CD4-positive, alpha-beta T cell treated with Interleukin-17A for 4 hours (primary cell): ENCODE data around the gene PEX6.

ENCODE experiments used
- DNase-seq: peaks from one replicate; pipeline ENCODE4 v3.0.0-alpha.2; 2020; ENCODE audit warnings: mixed read lengths

PEX6 gene, protein sequence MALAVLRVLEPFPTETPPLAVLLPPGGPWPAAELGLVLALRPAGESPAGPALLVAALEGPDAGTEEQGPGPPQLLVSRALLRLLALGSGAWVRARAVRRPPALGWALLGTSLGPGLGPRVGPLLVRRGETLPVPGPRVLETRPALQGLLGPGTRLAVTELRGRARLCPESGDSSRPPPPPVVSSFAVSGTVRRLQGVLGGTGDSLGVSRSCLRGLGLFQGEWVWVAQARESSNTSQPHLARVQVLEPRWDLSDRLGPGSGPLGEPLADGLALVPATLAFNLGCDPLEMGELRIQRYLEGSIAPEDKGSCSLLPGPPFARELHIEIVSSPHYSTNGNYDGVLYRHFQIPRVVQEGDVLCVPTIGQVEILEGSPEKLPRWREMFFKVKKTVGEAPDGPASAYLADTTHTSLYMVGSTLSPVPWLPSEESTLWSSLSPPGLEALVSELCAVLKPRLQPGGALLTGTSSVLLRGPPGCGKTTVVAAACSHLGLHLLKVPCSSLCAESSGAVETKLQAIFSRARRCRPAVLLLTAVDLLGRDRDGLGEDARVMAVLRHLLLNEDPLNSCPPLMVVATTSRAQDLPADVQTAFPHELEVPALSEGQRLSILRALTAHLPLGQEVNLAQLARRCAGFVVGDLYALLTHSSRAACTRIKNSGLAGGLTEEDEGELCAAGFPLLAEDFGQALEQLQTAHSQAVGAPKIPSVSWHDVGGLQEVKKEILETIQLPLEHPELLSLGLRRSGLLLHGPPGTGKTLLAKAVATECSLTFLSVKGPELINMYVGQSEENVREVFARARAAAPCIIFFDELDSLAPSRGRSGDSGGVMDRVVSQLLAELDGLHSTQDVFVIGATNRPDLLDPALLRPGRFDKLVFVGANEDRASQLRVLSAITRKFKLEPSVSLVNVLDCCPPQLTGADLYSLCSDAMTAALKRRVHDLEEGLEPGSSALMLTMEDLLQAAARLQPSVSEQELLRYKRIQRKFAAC

DNA sequence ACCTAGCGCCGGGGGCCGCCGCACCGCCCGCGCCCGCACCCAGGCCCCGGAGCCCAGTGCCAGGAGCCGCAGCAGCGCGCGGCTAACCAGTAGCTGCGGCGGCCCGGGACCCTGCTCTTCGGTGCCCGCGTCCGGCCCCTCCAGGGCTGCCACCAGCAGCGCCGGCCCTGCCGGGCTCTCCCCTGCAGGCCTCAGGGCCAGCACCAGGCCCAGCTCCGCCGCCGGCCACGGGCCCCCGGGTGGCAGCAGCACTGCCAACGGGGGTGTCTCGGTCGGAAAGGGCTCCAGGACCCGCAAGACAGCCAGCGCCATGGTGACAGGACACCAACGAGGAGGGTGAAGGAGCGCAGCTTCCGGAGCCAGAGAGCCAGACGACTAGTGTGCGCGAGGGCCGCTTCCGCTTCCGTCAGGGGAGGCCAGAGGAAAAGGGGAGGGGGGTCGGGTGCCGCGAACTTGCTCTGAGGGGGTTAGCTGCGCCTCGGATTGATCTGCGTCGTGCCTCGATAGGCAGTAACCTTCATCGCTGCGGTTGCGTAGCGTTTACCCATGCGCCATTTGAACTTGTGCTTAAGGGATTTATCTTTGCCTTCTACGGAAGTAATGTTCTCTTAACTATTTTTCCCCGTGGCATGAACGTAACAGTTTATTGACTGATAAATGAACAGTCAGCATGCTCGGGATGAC lies at the start of gene PEX6:
Gene PEX6, minus strand, starts transcription at position 343 of the 684 bp plus-strand sequence. Its CDS starts 31 bp downstream, at position 312.
- DNase-seq: peak; percentile 96

DNA sequence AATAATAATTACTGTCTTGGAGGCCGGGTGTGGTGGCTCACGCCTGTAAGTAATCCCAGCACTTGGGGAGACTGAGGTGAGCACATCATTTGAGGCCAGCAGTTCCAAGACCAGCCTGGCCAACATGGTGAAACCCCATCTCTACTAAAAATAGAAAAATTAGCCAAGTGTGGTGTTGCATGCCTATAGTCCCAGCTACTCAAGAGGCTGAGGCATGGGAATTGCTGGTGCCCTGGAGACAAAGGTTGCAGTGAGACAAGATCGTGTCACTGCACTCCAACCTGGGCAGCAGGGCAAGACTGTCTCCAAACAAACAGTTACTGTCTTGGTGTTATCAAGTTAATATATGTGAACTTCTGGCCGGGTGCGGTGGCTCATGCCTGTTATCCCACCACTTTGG lies 47.4 kb upstream of the PEX6 start:
- no peak for DNase-seq

DNA sequence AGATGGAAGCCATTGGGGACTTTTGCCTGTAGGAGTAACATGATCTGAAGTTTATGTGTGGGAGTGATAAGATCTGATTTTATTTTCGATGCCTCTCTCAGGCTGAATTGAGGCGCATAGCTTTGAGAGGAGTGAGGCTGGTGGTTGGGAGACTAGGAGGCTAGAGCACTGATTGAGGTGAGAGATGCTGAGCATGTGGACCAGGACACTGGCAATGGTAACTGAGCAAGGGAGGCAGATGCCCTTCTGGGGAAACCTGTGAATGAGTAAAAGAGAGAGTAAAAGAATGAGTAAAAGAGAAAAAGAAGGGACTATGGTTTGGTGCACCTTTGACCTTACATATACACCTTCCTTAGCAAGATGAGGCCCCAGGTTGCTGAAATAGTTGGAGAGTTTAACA lies 45.5 kb upstream of the PEX6 start:
- DNase-seq: no peak

DNA sequence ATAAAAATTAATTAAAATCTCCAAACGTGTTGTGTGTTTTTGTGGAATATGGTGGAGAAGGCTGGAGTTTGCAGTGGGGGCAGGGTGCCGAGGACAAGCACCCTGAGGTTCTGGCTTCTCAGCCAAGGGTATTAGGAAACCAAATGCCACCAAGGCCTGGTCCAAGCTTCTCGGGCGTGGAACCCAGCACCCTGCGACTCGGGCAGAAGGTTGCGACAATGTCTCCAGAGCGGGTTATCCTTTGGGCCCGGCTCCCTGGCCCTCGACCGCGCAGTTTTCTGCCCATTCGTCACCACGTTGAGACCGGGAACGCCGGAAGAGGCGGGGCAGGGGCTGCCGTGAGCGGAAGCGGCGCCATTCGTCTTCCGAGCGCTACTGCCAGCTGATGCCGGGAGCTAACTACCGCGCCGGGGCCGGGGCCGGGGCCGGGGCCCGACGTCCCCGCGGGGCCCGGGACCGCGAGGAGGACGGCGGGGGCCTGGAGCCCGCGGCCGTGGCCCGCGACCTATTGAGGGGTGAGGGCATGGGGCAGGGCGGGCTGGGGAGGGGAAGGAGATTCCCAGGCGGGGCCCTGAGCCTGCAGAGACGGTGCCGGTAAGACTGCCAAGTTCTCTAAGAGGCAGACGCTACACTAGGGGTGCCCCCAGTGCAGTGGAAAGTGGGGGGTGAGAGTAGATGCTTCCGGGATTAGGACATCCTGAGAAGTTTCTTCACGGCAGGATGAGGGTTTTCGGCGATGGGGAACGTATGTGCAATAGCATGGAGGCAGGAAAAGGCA lies 42.5 kb upstream of the PEX6 start, which contains the start of gene RRP36:
Gene RRP36, plus strand, starts transcription at position 354 of the 778 bp plus-strand sequence. Its CDS starts 32 bp downstream, at position 386.
- DNase-seq: peak; percentile 82

DNA sequence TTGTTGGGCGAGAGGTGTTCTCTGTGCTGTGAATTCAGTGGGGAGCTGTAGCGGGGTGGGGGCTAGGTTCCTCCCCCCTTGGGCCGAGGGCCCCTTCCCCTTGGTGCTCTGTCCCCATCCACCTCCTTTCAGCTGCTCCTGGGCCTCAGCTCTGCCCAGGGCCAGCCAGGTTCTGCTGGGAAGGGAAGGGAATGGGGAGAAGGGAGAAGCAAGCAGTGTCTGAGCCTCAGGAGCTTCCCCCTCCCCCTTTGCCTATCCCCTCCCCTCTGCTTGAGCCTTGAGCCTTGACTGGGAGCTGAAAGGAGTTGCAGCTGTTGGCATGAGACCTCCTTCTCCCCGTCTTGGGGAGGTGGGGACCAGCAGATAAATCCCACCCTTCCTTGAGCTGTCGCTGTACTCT lies 41.9 kb upstream of the PEX6 start:
- no peak for DNase-seq

DNA sequence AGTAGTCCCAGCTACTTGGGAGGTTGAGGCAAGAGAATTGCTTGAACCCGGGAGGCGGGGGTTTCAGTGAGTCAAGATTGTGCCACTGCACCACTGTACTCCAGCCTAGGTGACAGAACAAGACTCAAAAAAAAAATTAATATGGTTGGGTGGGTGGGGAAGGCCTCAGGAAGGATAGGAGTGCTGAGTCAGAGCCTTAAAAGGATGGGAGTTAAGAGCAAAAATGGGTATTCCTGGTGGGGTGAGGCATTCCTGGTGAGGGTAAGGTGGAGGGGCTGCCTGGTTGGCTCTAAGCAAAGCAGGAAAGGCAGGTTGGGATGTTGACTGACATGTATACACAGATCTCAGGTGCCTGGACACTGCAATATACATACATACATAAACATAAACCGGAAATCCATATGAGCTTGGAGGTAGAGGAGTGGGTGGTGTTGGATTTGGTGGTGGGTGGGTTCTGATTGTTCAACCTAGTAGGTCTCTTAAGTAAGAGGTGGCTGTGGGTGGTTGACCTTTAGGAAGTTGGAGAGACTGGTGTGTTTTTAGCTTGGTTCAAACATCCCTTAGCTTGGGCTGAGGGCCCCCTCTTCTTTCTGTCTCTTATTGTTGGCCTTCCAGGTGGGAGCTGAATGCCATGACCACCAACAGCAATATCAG lies 41.2 kb upstream of the PEX6 start:
- DNase-seq: no peak

DNA sequence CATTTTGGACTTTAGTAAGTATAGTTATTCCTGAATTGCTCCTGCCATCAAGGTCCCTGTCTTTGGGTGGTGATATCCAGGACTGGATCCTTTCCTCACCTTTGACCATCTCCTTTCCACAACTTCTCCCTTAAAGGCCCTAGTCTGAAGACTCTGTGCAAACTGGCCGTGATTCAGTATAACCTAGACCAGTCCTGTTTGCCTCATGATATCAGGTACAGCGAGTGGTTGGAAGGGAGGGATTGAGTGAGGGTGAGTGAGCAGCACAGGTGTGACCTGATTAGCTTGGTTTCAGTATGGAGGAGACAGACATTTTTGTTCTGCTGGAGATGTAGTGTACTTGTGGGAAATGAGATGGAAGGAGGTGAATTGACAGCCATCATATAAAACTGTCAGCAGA lies 40.2 kb upstream of the PEX6 start:
- DNase-seq: no peak

DNA sequence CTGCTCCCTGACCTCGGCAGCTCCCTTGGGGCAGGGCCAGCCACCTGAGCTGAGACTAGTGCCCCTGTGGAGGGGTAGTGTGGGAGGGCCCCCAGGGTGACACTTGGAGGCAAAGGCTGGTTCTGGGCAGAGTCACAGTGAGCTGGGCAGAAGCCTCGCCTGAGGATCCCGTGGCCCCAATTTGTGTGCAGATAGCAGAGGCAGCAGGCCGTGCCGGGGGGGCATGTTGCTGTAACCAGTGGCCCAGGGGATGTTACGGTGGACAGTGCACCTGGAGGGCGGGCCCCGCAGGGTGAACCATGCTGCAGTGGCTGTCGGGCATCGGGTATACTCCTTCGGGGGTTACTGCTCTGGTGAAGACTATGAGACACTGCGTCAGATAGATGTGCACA lies 38.0 kb upstream of the PEX6 start:
- DNase-seq: no peak

DNA sequence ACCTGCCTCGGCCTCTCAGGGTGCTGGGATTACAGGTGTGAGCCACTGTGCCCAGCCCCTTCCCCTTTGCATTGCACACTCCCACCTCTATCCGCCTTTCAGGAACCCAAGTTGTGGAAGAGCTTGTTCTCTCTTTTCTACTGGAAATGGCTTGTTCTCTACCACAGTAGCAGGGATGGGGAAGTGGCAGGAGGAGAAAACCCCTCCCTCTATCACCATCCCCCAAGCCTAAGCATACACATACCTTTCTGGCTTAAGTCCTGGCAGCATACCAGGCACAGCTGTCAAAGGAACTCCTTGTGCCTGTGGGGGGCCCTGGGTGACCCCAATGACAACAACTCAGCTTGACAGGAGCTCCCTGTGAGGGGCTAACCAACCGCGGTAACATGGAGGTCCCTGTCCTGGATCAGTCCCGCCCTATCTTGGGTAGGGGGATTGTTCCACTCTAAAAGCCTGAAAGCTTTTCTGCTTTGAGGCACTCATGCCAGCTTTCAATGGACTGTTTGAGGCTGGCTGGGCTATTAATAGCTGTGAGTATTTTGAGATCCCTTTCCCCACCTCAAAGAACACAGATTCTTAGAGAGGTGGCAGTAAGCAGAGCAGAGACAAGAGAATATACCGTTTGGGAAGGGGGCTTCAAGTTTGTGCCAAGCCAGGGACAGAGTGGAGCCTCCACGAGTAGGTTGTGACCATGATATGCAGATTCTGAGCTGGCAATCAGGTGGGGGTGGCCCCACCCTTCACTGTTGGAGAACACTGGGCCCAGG lies 37.4 kb upstream of the PEX6 start:
- DNase-seq: no peak

DNA sequence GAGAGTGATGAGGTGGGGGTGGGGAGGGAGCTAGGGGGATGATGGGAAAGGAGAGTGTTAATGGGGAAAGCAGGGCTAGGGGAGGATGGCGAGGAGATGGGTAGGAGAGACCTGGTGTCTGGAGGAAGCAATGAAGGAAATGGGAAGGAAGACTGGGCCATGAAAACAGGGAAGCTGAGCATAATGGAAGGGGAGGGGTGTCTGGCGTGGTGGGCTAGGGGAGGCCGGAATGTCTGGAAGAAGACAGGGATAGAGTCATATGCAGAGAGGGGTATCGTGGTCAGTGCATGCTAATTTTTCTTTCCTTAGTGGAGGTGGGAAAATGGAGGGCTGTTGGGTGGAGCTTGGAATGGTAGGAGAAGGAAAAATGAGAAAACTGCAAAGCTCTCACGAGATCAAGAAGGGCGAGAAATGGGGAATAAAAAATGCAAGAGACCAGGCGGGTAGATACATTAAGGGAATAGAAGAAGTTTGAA lies 35.5 kb upstream of the PEX6 start:
- no peak for DNase-seq

DNA sequence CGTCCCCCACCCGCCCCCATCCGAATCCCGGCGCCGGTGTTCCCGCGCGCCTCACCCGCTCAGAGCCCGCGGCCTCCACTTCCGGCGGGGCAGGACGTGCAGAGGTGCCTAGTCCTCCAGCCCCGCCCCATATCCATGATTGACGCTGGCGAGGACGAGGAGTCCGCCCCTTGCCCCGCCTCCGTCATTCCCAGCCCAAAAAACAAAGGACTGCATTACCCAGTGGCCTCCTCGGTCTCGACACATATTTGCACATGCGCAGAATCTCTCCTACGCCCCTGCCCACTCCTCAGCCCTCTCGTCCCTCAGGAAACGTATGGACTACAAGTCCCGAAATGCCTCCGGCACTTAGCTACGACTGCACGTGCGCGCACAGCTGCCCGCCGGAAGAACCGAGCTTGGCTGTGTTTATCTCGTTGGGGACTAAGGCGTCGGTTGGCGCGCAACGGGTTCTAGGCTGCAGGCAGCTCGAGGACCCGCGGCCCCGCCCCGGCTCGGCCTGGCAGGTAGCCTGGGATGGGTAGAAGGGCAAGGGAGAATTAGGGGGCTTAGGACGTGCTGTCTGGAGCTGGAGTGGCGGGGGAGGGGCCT lies 35.0 kb upstream of the PEX6 start, which contains the start of the genes KLHDC3 and MEA1:
Gene KLHDC3, plus strand, starts transcription at position 407 of the 591 bp plus-strand sequence. CDS start 2,944 bp downstream, outside the sequence.
Gene MEA1, minus strand, starts transcription at position 104 of the 591 bp plus-strand sequence. CDS start 133 bp downstream, outside the sequence.
- DNase-seq: peak; percentile 99

DNA sequence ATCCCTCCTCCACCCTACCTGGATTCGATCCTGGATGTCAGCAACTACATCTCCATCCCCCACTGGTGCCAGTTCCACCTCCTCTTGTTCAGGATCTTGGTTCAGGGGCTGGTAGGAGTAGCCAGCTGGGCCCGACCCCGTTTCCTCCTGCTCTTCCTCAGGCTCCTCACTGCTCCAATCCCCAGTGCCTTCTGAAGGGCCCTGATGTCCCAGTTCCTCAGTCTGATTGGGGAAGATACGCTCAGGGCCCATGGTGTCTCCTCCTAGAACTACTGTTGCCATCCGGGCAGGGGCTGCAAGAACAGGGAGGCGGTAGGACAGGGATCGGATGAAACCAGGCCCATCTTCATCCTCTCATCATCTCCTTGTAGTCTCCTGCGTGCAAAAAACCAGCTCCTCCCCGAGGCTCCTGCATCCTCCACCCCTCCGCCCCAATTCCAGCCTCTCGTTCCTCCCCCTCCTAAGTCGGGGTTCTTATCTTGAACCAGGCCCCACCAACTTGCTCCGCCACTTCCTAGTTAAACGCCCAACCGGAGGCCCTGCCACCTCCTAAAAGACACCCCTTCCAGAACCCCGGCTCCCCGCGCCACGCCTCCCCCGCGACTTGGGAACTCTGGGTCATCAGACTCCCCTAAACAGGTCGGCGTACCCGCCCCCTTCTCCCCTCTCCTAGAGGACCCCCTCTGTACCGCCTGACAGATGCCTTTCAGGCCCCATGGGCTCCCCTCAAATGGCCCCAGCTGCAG lies 34.3 kb upstream of the PEX6 start:
- DNase-seq: no peak

DNA sequence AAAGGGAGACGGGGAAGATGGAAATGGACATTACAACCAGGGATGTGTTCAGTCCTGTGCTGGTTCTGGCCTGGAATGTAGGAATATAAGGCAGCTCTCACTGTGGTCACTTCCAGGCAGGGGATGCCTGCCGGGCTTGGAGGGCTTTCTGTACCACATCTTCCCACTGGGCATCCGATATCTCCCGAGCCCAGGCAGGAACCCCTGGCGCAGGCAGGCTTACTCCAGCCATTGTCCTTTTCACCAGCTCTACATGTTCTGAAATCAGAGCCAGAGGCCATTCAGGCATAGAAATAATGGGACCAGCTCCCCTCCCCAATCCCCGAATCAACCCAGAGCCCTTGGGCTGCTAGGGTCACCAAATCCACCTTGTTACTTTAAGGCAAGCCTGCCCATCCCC lies 33.4 kb upstream of the PEX6 start:
- DNase-seq: no peak

DNA sequence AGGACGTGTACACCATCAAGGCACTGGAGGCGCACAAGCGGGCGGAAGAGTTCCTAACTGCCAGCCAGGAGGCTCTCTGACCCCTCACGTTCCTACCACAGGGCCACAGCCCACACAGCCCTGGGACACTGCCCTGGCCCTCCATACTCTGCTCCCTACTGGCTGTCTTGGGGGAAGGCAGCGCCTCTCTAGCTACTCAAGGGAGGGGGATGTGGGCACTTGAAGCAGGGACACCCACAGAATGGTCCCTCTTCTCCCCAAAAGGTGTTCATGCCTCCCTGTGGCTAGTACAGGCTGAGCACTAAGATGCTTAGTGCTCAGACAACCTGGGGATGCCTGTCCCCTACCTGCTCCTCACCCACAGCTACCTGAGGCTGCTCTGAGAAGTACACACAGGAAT lies 32.2 kb upstream of the PEX6 start:
- no peak for DNase-seq

DNA sequence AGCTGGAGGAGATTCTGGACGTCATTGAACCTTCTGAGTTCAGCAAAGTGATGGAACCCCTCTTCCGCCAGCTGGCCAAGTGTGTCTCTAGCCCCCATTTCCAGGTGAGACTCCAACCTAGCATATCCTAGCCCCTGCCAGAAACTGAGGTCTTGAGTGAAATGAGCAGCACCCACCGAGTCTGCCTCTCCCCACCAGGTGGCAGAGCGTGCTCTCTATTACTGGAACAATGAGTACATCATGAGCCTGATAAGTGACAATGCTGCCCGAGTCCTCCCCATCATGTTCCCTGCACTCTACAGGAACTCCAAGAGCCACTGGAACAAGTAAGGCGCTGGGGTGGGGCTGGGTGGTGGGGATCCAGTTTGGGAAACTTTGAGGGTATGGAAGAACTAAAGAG lies 30.1 kb upstream of the PEX6 start:
- DNase-seq: peak; percentile 47

DNA sequence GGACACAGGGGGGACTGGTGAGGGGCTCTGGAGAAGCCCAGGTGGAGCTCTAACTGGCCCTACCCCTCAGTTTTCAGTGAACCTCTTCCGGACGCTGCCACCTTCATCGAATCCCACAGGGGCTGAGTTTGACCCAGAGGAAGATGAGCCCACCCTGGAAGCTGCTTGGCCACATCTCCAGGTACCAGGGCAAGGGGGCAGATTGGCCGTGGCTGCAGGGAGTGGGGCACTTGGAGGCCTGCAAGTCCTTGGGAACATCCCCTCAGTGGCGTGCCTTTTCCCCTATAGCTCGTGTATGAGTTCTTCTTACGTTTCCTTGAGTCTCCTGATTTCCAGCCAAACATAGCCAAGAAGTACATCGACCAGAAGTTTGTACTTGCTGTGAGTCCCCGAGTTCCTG lies 28.1 kb upstream of the PEX6 start:
- no peak for DNase-seq

DNA sequence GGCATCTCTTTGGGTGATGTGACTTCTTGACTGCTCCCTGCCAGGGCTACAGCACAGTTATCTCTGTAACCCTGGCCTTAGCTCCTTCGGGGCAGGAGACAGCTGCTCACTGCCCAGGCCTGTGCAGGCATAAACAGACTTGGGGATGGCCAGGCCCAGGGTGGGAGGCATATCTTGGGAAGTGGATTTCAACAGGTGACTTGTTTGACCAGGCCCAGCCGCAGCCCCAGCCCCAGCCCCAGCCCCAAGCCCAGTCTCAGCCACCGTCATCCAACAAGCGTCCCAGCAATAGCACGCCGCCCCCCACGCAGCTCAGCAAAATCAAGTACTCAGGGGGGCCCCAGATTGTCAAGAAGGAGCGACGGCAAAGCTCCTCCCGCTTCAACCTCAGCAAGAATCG lies 27.3 kb upstream of the PEX6 start:
- no peak for DNase-seq

DNA sequence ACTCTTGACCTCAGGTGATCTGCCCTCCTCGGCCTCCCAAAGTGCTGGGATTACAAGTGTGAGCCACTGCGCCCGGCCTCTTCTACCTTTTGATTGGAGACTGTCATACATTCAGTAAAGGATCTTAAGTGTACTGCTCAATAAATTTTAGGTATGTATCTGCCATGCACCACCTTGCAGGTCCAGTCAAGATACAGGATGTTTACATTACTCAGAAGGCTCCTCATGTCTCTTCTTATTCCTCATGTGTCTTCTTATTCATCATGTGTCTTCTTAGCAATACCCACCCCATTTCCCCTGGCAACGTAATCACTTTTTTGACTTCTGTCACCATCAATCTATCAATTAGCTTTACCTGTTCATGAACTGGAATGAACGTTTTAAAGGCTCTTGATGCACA lies 26.9 kb upstream of the PEX6 start:
- DNase-seq: no peak

DNA sequence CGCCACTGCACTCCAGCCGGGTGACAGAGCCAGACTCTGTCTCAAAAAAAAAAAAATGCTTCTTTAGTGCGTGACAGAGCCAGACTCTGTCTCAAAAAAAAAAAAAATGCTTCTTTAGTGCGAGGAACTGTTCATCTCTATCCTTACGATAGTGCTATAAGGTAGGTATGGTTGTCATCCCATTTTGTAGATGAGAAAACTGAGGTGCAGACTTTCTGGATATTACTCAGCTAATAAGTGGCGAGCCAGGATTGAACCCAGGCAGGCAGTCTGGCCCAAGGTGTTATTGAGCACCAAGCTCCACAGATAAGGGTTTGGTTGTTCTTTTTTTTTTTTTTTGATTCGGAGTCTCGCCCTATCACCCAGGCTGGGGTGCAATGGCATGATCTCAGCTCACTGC lies 22.9 kb upstream of the PEX6 start:
- no peak for DNase-seq
